ENCODE measurements around the gene VDAC2.

VDAC2 gene

GRCh38 chr10:75223507-75223906, 12.9 kb downstream of the VDAC2 start:
- H3K4me3 ChIP-seq (ENCODE audit: low read depth, low read length): no peak overlapping the region
- no peak for TF ChIP-seq CTCF (IDR thresholded peaks at IDR 0.05; ENCODE audit: borderline replicate concordance, insufficient read depth, low read depth, low read length)

GRCh38 chr10:75226095-75226494, 15.5 kb downstream of the VDAC2 start:
- no peak overlapping the region for H3K4me3 ChIP-seq (ENCODE audit: low read depth, low read length)
- no peak for TF ChIP-seq CTCF (IDR thresholded peaks at IDR 0.05; ENCODE audit: borderline replicate concordance, insufficient read depth, low read depth, low read length)

GRCh38 chr10:75226656-75227055, 16.1 kb downstream of the VDAC2 start:
- TF ChIP-seq CTCF (IDR thresholded peaks at IDR 0.05; ENCODE audit: borderline replicate concordance, insufficient read depth, low read depth, low read length): no peak
- H3K4me3 ChIP-seq (ENCODE audit: low read depth, low read length): no peak overlapping the region

GRCh38 chr10:75228278-75228677, 17.7 kb downstream of the VDAC2 start:
- H3K4me3 ChIP-seq (ENCODE audit: low read depth, low read length): no peak overlapping the region
- TF ChIP-seq CTCF (IDR thresholded peaks at IDR 0.05; ENCODE audit: borderline replicate concordance, insufficient read depth, low read depth, low read length): no peak

- no peak for TF ChIP-seq CTCF (IDR thresholded peaks at IDR 0.05; ENCODE audit: borderline replicate concordance, insufficient read depth, low read depth, low read length)
- no peak overlapping the region for H3K4me3 ChIP-seq (ENCODE audit: low read depth, low read length)
Measured at GRCh38 chr10:75228834-75229233, 18.2 kb downstream of the VDAC2 start.

GRCh38 chr10:75229971-75230370, 19.4 kb downstream of the VDAC2 start:
- H3K4me3 ChIP-seq (ENCODE audit: low read depth, low read length): no peak overlapping the region
- TF ChIP-seq CTCF (IDR thresholded peaks at IDR 0.05; ENCODE audit: borderline replicate concordance, insufficient read depth, low read depth, low read length): no peak

GRCh38 chr10:75230600-75231038, 20.0 kb downstream of the VDAC2 start:
- no peak overlapping the region for H3K4me3 ChIP-seq (ENCODE audit: low read depth, low read length)
- TF ChIP-seq CTCF (IDR thresholded peaks at IDR 0.05; ENCODE audit: borderline replicate concordance, insufficient read depth, low read depth, low read length): peak; percentile 85

All from GM12875 (cell line).